ENCODE measurements around the gene NSMCE1.
A peak's percentile ranks its signal among the peaks of the same experiment; 100 is the strongest.

- TF ChIP-seq CTCF (IDR thresholded peaks at IDR 0.05) (peak in 1 of 4 experiments; percentile 7), POLR2A (IDR thresholded peaks at IDR 0.05) (peak; percentile 9 to 35)
These were observed 45.7 kb upstream of the NSMCE1 start for GRCh38 chr16:27314161-27314723.
